GM23338 (cell line): ENCODE data around the gene TIPRL. TPM values are rescaled to one million over a fixed set of nuclear protein-coding genes. Genes with fewer than 3 reads are reported as not detected.

ENCODE experiments used
- ATAC-seq: fragments of 200-7000 bp; cut with Tn5 transposase; 3 replicates; pipeline ENCODE4 v1.9.1; 2020
- DNase-seq: peaks from one replicate; pipeline ENCODE4 v3.0.0-alpha.2; 2015; ENCODE audit warnings: low spot score
- H2AFZ ChIP-seq: fragments of 200-600 bp; sonication (generic); 2 replicates; pipeline ENCODE4 v1.8.0; 2016; ENCODE audit warnings: antibody characterized with exemption, mild to moderate bottlenecking, moderate library complexity
- H3F3A ChIP-seq: fragments of 200-600 bp; sonication (generic); replicated peaks from 2 replicates; pipeline ENCODE4 v1.8.0; 2017; ENCODE audit warnings: antibody characterized with exemption, mixed run types, low read depth
- H3K27ac ChIP-seq: fragments of 200-600 bp; sonication (generic); 2 replicates; pipeline ENCODE4 v1.6.1; 2016; ENCODE audit warnings: low read depth
- H3K27me3 ChIP-seq: fragments of 200-600 bp; sonication (generic); 2 replicates; pipeline ENCODE4 v1.8.0; 2016; ENCODE audit warnings: mild to moderate bottlenecking, mixed run types, moderate library complexity; ENCODE audit not compliant: insufficient read depth
- H3K36me3 ChIP-seq: fragments of 200-600 bp; sonication (generic); 2 replicates; pipeline ENCODE4 v1.8.0; 2016; ENCODE audit warnings: mild to moderate bottlenecking; ENCODE audit not compliant: insufficient read depth
- H3K4me1 ChIP-seq: fragments of 200-600 bp; sonication (generic); 2 replicates; pipeline ENCODE4 v1.8.0; 2016; ENCODE audit warnings: mild to moderate bottlenecking, moderate library complexity; ENCODE audit not compliant: insufficient read depth
- H3K4me2 ChIP-seq: fragments of 200-600 bp; sonication (generic); 2 replicates; pipeline ENCODE4 v1.7.1; 2017; ENCODE audit warnings: mixed run types
- H3K4me3 ChIP-seq: fragments of 200-600 bp; sonication (generic); 2 replicates; pipeline ENCODE4 v1.6.1; 2016; ENCODE audit warnings: mixed run types
- H3K79me2 ChIP-seq: fragments of 200-600 bp; sonication (generic); replicated peaks from 2 replicates; pipeline ENCODE4 v1.8.0; 2017; ENCODE audit warnings: mild to moderate bottlenecking; ENCODE audit not compliant: insufficient read depth
- H3K9me2 ChIP-seq: fragments of 200-600 bp; sonication (generic); 2 replicates; pipeline ENCODE4 v1.8.0; 2017; ENCODE audit not compliant: insufficient read depth
- H4K20me1 ChIP-seq: fragments of 200-600 bp; sonication (generic); replicated peaks from 2 replicates; pipeline ENCODE4 v1.8.0; 2017; ENCODE audit warnings: mild to moderate bottlenecking; ENCODE audit not compliant: insufficient read depth
- H3K27ac Mint-ChIP-seq: 2 replicates; pipeline ENCODE4 v1.8.0; 2020; ENCODE audit warnings: inconsistent platforms, mild to moderate bottlenecking, moderate library complexity, mixed read lengths
- H3K27me3 Mint-ChIP-seq: 3 replicates; pipeline ENCODE4 v1.8.0; 2022; ENCODE audit warnings: low read depth, mild to moderate bottlenecking, moderate library complexity, mixed read lengths, inconsistent platforms; ENCODE audit not compliant: insufficient read depth, poor library complexity
- H3K36me3 Mint-ChIP-seq: 3 replicates; pipeline ENCODE4 v1.8.0; 2021; ENCODE audit warnings: low read depth, mild to moderate bottlenecking, inconsistent platforms, moderate library complexity, mixed read lengths
- H3K4me1 Mint-ChIP-seq: 3 replicates; pipeline ENCODE4 v1.8.0; 2020; ENCODE audit warnings: mild to moderate bottlenecking, inconsistent platforms, mixed read lengths
- H3K4me3 Mint-ChIP-seq: 3 replicates; pipeline ENCODE4 v1.8.0; 2021; ENCODE audit warnings: moderate library complexity, mild to moderate bottlenecking, inconsistent platforms, mixed read lengths
- H3K9me3 Mint-ChIP-seq: 3 replicates; pipeline ENCODE4 v1.8.0; 2020; ENCODE audit warnings: moderate library complexity, mild to moderate bottlenecking, inconsistent platforms, mixed read lengths
- CTCF ChIP-seq, 2 experiments: fragments of 200-600 bp in 1 of 2; sonication (generic) in 1 of 2; conservative IDR thresholded peaks; 2 replicates each; pipeline versions ENCODE4 v1.5.1 to v1.6.1; 2016 to 2017; ENCODE audit warnings: antibody characterized with exemption in 2 of 2, low read depth in 2 of 2, mild to moderate bottlenecking in 2 of 2, moderate library complexity in 1 of 2
- REST ChIP-seq: IDR thresholded peaks from one replicate; pipeline ENCODE4 v1.6.1; 2018; ENCODE audit warnings: antibody characterized with exemption; ENCODE audit not compliant: unreplicated experiment
- STAT1 ChIP-seq: IDR thresholded peaks from one replicate; pipeline ENCODE4 v1.6.1; 2016; ENCODE audit warnings: antibody characterized with exemption; ENCODE audit not compliant: unreplicated experiment
- ZNF462 ChIP-seq: fragments of 250-450 bp; sonication (Bioruptor Pico); IDR thresholded peaks from 2 replicates; pipeline ENCODE4 v1.5.0; 2020; ENCODE audit warnings: mild to moderate bottlenecking, moderate library complexity
- polyA plus RNA-seq: library from polyadenylated mRNA; unstranded; fragments of >200 nt; fragmentation: Nextera tagmentation; extraction: Ambion mirVana; gene quantifications from 2 replicates; pipeline ENCODE4 v1.2.1, GENCODE V29; 2016
- total RNA-seq: library from RNA; depleted of rRNA; stranded (reverse); fragments of >200 nt; shearing (Covaris generic); gene quantifications from 2 replicates; pipeline ENCODE4 v1.2.3, GENCODE V29; 2014

TIPRL gene
- total and polyA plus RNA-seq, 2 experiments from 2014 or later: 15.9 to 32.0 TPM

DNA sequence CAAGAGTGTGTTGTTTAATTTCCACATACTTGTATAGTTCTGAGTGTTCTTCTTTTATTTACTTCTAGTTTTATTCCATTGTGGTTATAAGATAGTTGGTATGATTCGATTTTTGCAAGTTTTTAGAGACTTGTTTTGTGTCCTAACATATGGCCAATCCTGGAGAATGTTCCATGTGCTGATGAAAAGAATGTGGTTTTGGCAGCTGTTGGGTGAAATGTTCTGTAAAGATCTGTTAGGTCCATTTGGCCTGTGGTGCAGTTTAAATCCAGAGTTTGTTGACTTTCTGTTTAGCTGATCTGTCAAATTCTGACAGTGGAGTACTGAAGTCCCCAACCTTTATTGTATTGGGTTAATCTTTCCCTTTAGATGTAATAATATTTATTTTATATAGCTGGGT is 19.5 kb upstream of the TIPRL start:
- Histone ChIP-seq H3K4me3 (no peak overlapping the region), H2AFZ (no peak overlapping the region), H3K9me2 (no peaks in the 10 kb centered on the region), H4K20me1 (no peaks in the 10 kb centered on the region), H3F3A (no peaks in the 10 kb centered on the region), H3K4me2 (no peak overlapping the region), H3K79me2 (no peaks in the 10 kb centered on the region), H3K4me1 (no peaks in the 10 kb centered on the region), H3K27ac (no peak overlapping the region), H3K27me3 (no peaks in the 10 kb centered on the region), H3K36me3 (no peaks in the 10 kb centered on the region)
- no peak for ATAC-seq
- H3K27me3 Mint-ChIP-seq: no peaks in the 10 kb centered on the region
- H3K4me1 Mint-ChIP-seq: no peaks in the 10 kb centered on the region
- H3K27ac Mint-ChIP-seq: no peak overlapping the region
- TF ChIP-seq ZNF462 (CRISPR knock-in tag): no peak
- no peak for TF ChIP-seq STAT1
- TF ChIP-seq CTCF (conservative IDR thresholded peaks at IDR 0.05; ENCODE audit: low read depth in 2 of 2): no peak
- no peaks in the 10 kb centered on the region; the same call in 2 of the 3 replicates for H3K36me3 Mint-ChIP-seq
- H3K4me3 Mint-ChIP-seq: no peak overlapping the region
- peaks cover 16% of the 10 kb centered on the region; the same call in 2 of the 3 replicates for H3K9me3 Mint-ChIP-seq
- DNase-seq: no peak

DNA sequence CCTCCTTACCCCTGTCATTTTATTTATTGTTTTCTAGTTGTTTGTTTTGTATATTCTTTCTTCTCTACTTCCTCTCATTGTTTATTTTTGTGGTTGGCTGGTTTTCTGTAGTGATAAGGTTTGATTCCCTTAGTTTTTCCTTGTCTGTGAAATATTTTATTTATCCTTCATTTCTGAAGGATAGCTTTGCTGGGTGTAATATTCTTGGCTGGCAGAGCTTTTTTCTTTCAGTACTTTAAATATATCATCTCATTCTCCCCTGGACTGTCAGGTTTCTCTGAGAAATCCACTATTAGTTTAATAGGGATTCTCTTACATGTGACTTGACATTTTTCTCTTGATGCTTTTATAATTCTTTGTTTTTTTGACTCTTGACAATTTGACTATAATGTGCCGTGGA is 18.8 kb upstream of the TIPRL start:
- H3K9me3 Mint-ChIP-seq: peaks cover 16% of the 10 kb centered on the region; the same call in 2 of the 3 replicates
- H3K27me3 ChIP-seq: no peaks in the 10 kb centered on the region
- no peak for TF ChIP-seq REST

More for the DNA sequence above, 18.8 kb upstream of the TIPRL start:
- no peak for ATAC-seq
- H3K27ac ChIP-seq: no peak overlapping the region
- Mint-ChIP-seq H3K4me3 (no peak overlapping the region), H3K4me1 (no peaks in the 10 kb centered on the region), H3K27me3 (no peaks in the 10 kb centered on the region), H3K36me3 (no peaks in the 10 kb centered on the region; the same call in 2 of the 3 replicates), H3K27ac (no peak overlapping the region)
- H4K20me1 ChIP-seq: no peaks in the 10 kb centered on the region
- no peaks in the 10 kb centered on the region for H3K79me2 ChIP-seq
- H3K36me3 ChIP-seq: no peaks in the 10 kb centered on the region
- H3K4me2 ChIP-seq: no peak overlapping the region
- no peak for DNase-seq
- H3F3A ChIP-seq: no peaks in the 10 kb centered on the region
- no peaks in the 10 kb centered on the region for H3K9me2 ChIP-seq
- no peak overlapping the region for H3K4me3 ChIP-seq
- no peaks in the 10 kb centered on the region for H3K4me1 ChIP-seq
- H2AFZ ChIP-seq: no peak overlapping the region
